ENCODE data around the gene FN3K.
A peak's percentile ranks its signal among the peaks of the same experiment; 100 is the strongest.
"Not testable (repeated sequence)": the region's sequence is repeated elsewhere in the genome, so short reads cannot be mapped to it uniquely, and the experiment has no call there.

FN3K gene

DNA sequence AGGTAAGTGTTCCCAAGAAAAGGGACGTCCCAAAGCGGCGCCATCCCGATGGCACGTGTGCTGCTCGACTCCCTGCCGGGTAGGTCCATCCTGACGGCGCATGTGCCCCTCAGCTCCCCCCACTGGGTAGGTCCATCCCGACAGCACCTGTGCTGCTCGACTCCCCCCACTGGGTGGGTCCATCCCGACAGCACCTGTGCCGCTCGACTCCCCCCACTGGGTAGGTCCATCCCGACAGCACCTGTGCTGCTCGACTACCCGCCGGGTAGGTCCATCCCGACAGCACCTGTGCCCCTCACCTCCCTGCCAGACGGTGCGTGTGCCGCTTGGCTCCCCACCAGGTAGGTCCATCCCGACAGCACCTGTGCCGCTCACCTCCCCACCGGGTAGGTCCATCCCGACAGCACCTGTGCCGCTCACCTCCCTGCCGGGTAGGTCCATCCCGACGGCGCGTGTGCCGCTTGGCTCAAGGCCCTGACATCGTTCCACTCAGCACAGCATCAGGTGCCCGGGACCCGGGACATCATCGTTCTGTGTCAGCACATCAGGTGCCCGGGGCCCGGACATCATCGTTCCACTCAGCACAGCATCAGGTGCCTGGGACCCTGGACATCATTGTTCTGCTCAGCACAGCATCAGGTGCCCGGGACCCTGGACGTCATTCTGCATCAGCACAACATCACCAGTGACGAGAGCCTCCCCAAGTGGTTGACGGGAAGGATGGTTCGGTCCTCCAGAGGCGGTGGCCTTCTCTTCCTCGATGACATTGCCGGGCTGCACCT lies 5.7 kb upstream of the FN3K start:
- intact Hi-C loops (cut with DNase I): no loop called here
- DNase-seq: peak in 1 of 10 donors; percentile 70

DNA sequence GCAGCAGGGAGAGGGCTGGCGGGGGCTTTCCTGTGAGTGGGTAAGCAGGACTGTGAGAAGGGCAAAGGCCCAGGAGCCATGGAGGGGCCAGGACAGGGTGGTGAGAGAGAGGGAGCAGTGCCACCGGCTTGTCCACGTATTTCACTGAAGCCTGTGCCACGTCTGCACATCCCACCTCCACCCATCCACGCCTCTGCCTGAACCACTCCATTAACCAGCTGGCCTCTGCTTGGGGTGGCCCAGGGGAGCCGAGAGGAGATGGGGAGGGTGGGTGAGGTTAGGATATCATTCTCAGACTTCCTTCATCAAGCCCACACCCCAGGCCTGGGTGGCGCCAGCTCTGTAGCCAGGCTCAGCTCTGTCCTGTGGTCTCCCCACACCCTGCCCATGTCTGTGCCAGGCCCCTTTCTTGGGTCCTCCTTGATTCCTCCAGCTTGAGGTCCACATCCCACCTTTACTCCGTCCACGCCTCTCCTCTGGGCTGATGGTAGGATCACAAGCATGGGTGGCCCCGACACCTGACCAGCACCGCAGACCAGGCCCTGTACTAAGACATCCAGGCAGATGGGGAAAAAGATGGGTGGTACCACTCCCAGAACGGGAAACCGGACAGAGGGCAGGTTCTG lies 3.2 kb upstream of the FN3K start:
- peak in 2 of 10 donors; percentile 49 to 66 for DNase-seq
- intact Hi-C loops (cut with DNase I): no loop called here

DNA sequence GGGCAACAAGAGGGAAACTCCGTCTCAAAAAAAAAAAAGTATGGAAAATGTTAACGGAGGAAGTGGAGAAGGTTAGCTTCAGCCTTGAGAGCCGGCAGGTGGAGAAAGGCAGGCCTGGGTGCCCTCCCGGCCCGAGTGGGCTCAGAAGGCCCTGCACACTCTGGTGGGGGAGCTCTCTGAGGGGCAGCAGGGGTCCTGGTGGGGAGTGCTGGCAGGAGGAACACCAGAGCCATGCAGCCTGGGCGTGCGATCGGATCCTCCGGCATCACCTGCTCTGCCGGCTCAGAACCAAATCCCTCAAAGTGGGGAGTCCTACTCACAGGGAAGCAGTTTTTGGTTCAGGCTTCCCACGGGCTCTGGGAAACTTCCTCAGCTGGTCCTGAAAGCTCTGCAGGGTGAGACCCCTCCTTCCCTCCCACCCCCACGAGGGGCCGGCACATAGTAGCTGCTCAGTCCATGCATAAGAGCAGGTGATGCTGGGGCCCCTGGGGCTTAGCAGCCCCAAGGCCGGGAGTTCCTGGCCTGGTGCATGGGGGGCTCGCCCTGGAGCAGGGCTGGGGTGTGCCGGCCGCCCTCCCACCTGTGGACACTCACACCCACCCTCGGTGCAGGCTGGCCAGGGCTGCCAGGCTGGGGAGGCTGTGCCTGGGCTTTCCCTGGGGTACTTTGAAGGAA lies 1.2 kb downstream of the FN3K start:
- DNase-seq: peak in 4 of 10 donors; percentile 28 to 85 (median 72)
- intact Hi-C loops (cut with DNase I): loop anchor here (5.0 kb wide), 2 partner anchors 69 to 89 kb away; partner anchors contain the start of gene WDR45B

DNA sequence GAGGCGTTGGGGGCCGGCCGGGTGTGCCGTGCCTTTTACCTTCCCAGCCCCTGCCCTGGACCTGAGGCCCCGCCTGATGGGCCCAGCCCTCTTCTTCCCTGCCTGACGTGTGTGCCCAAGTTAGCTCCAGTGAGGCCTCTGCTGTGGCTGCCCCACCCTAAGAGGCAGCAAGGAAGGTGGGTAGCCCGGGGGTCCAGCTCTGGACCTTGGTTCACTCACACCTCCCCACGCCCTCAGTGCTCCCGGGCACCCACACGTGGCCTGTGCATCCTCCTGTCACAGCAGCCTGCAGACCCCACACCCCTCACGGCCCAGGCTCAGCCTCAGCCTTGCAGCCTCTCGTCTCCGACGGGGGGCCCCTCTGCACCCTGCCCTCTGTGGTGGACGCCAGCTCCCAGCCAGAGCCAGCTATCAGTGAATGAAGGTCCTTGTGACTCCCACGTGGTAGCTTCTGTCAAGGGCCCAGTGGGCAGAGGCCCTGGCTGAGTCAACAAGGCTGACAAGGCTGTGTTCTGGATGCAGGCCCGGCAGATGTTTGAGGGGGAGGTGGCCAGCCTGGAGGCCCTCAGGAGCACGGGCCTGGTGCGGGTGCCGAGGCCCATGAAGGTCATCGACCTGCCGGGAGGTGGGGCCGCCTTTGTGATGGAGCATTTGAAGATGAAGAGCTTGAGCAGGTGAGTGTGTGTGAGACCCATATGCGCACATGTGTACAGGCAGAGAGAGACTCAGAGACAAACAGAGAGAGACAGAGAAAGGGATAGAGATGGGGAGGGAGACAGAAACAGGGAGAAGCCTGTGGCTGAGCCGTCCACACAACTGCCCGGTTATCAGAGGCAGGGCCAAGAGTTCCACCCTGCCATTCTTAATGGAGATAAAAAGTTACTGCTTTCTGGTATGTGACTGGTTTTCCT lies 2.8 kb downstream of the FN3K start:
- intact Hi-C loops (cut with DNase I): loop anchor here (5.0 kb wide), 2 partner anchors 71 to 91 kb away; partner anchors contain the start of gene WDR45B
- peak; percentile 84 to 99 (median 94) for DNase-seq

DNA sequence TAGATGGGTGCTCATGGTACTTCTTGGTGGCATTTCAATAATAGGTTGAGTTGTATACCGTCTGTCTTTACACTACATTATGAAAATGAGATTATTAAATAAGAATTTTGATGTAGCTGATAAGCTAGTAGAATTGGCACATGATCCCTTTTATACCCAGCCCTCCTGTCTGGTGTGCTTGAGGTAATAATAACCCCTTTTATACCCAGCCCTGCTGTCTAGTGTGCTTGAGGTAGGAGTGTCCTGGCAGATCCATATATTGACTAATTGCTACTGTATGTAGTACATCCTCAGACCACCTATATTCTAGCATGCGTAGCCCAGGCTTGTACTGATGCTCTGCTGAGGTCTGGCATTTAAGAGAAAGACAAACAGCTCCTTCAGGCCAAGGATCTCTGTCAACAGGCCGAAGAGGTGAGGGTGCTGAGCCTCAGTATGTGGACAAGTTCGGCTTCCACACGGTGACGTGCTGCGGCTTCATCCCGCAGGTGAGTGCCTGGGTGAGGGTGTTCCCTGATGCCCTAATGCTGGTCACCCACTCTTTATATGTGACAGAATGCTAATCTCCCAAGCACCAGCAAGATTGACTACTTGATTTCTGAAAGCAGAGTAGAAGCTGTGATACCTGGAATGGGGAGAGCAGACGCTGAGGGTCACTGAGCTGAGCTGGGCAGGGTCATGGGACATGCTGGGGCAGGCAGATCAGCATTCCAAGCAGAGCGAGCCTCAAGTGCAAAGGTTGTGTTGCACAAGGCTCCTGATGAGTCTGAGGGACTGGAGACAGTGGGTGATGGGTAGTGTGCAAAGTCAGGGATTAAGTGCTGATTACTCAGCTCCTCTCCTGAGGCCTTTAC lies 5.7 kb downstream of the FN3K start:
- intact Hi-C loops (cut with DNase I): no loop called here
- DNase-seq: peak in 3 of 10 donors; percentile 16 to 44 (median 31)

DNA sequence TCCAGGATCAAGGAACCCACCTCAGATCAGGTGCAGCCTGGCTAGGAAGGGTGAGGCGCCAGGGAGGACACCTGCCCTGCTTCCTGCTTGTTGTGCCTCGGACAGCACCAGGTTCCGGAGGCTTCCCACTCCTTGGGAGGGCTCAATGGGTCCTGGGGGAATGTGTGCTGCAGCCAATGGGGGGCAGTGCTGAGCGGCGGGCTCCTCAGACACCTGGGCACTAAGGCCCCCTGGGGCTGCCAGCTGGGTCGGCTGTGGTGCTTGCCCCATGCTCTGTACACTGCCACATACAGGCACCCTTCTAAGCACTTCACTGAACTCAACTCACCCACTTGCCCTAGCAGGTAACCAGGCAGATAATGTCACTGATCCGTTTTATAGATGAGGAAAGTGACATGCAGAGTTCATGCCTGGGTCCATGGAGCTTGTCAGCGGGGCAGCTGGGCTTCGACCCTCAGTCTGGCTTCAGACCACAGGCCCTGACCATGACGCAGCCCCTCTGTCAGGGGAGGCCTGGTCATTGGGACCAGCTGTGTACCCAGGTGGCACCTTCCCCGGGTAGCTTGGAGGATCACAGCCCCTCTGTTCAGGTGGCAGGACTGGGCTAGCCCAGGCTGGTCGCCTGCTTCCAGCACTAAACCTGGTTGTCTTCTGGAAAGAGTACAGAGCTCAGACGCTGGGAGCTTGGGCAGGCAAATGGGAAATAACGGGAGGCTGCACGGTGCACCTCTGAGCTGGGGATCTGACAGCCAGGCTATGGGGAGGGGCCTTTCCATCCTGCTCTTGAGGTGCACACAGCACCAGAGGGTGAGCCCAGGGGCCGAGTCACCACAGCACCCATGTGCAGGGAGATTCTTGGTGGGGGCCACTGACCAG lies 8.2 kb downstream of the FN3K start:
- peak in 3 of 10 donors; percentile 64 to 70 (median 64) for DNase-seq
- intact Hi-C loops (cut with DNase I): no loop called here

DNA sequence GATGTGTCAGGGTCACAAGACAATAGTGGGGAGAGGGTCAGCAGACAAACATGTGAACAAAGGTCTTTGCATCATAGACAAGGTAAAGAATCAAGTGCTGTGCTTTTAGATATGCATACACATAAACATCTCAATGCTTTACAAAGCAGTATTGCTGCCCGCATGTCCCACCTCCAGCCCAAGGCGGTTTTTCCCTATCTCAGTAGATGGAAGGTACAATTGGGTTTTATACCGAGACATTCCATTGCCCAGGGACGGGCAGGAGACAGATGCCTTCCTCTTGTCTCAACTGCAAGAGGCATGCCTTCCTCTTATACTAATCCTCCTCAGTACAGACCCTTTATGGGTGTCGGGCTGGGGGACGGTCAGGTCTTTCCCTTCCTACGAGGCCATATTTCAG lies 9.3 kb downstream of the FN3K start:
- intact Hi-C loops (cut with DNase I): not testable (repeated sequence)
- DNase-seq: peak in 2 of 10 donors; percentile 11 to 16

DNA sequence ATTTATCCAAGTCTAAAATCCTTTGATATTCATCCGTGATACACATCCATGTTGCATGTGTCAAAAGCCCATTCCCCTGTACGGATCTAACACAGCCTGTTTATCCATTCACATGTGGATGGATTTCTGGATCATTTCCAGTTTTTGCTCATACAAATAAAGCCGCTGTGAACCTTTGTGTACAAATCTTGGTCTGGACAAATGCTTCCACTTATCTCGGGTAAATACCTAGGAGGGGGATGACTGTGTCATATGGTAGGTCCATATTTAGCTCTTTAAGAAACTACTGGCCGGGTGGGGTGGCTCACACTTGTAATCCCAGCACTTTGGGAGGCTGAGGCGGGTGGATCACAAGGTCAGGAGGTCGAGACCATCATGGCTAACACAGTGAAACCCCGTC lies 10.1 kb downstream of the FN3K start:
- peak in 1 of 10 donors; percentile 7 for DNase-seq
- intact Hi-C loops (cut with DNase I): no loop called here

DNA sequence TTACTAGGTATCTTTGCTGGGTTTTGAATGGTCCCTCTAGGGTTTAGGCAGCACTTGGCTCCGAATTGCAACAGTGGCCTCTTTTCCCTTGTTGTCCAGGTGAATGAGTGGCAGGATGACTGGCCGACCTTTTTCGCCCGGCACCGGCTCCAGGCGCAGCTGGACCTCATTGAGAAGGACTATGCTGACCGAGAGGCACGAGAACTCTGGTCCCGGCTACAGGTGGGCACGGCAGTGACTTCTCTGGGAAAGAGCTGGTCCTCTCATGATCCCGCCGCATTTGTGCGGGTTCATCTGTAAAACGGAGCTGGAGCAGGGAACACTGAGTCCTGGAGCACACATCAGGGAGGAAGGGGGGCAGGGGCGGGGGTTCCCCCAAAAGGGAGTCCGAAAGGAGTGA lies 13.3 kb downstream of the FN3K start:
- intact Hi-C loops (cut with DNase I): no loop called here
- DNase-seq: peak in 2 of 10 donors; percentile 50 to 78

DNA sequence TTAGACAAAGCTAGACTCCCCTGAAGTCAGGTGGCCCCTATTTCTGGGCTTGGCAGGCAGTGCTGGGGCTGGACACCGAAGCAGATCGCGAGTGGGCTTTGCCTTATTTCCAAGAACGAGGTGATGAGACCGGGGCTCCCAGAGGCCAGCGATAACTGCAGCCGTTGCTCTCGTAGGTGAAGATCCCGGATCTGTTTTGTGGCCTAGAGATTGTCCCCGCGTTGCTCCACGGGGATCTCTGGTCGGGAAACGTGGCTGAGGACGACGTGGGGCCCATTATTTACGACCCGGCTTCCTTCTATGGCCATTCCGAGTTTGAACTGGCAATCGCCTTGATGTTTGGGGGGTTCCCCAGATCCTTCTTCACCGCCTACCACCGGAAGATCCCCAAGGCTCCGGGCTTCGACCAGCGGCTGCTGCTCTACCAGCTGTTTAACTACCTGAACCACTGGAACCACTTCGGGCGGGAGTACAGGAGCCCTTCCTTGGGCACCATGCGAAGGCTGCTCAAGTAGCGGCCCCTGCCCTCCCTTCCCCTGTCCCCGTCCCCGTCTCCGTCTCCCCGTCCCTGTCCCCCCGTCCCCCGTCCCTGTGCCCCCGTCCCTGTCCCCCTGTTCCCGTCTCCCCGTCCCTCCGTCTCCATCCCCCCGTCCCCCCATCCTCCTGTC lies 15.0 kb downstream of the FN3K start:
- DNase-seq: peak in 2 of 10 donors; percentile 77 to 84
- intact Hi-C loops (cut with DNase I): no loop called here

DNA sequence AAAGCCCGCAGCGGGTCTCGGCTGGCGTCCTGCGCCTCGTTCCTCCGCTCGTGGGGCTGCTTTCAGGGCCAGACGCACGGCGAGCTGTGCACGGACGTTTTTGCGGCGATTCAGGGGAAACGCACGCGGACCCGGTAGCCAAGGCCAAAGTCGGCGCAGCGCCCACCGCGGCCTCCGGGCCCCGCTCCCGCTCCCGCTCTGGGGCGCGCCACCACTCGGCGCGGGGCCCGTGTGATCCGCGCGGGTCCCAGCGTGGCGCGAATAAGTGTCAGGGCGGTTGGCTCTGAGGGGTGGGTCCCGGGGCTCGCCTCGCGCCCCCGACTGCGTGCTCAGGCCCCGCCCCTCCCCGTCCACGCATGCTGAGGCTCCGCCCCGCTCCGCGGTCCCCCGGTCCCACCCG lies 15.8 kb downstream of the FN3K start:
- DNase-seq: peak in 1 of 10 donors; percentile 75
- intact Hi-C loops (cut with DNase I): no loop called here

DNA sequence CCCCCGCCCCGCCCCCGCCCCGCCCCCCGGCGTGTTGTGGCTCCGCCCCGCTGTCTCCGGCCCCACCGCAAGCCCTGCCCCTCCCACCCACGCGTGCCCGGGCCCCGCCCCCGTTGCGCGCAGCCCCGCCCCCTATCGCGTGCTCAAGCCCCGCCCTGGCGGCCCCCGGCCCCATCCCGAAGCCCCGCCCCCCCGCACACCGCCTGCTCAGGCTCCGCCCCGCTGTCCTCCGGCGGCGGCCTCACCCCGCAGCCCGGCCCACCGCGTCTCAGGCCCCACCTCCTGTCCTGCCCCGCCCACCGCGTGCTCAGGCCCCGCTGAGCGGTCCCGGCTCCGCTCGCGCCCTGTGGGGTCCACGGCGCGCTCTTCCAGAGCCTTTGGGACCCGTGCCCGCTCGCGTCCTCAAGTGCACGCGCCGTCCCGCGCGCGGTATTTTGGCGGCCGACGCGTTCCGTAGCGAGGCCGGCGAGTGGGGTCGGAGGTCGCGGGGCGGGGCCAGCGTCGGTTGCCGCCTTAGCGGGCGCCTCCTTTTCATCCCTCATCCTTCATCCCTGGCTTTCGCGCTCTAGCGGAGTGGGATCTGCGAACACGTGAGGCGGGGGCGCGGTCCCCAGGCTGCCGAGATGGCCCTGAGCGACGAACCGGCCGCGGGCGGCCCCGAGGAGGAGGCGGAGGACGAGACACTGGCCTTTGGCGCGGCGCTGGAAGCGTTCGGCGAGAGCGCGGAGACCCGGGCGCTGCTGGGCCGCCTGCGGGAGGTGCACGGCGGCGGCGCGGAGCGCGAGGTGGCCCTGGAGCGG lies 16.4 kb downstream of the FN3K start, which contains the start of gene TBCD:
TSS of gene TBCD (plus strand) at position 495 of the 800 bp plus-strand sequence. CDS start at position 624, 129 bp downstream.
- intact Hi-C loops (cut with DNase I): no loop called here

DNA sequence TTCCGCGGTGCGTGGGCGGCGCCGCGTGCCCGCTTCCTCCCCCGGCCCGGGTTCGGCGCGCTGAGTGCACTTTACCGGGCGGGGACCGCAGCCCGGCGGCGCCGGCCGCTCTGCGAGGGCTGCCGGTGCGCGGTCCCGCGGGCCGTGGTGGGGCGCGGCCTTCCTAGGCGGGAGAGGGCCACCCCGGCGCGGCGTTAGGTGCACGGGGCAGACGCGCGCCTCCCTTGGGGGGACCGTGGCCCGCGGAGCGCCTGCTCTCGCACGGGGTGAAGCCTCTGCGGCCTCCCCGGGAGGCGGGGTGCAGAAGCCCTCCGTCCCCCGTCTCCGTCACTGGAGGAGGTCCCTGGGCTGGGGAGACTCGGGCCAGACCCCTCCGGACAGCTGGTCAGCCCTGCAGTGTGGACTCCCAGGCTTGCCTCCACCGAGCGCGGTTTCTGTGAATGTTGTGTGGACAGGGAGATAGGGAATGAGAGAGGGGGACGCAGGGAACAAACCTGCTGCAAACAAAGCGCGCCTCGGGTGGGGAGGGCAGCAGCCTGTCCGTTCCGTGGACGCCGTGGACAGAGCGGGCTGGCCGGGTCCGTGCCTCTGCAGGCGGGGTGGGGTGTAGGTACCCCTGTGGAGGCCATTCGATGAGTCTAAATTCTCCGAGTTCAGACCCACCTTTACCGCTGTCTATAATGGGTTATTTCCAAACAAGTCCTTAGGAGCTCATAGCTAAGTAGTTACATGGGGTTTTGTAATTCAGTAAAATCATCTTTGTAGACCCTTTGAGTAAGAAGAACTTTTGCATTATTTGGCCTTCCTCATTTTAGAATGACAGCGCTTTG lies 17.2 kb downstream of the FN3K start:
- DNase-seq: peak in 3 of 10 donors; percentile 79 to 86 (median 84)
- intact Hi-C loops (cut with DNase I): no loop called here

More for the DNA sequence above, 16.4 kb downstream of the FN3K start, which contains the start of gene TBCD:
- peak; percentile 73 to 98 (median 84) for DNase-seq

DNA sequence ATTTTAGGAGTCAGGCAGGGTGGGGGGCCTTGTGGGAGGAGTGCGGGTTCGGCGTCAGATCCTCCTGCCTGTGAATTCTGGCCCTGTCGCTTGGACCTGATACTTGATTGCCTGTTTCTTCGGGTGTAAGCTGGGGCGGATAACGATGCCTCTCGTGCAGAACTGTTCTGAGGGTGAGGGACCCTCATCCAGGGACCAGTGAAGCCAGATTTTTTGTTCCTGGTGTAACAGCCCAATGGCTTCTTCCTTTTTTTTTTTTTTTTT lies 17.7 kb downstream of the FN3K start:
- peak in 2 of 10 donors; percentile 32 to 34 for DNase-seq
- intact Hi-C loops (cut with DNase I): no loop called here

DNA sequence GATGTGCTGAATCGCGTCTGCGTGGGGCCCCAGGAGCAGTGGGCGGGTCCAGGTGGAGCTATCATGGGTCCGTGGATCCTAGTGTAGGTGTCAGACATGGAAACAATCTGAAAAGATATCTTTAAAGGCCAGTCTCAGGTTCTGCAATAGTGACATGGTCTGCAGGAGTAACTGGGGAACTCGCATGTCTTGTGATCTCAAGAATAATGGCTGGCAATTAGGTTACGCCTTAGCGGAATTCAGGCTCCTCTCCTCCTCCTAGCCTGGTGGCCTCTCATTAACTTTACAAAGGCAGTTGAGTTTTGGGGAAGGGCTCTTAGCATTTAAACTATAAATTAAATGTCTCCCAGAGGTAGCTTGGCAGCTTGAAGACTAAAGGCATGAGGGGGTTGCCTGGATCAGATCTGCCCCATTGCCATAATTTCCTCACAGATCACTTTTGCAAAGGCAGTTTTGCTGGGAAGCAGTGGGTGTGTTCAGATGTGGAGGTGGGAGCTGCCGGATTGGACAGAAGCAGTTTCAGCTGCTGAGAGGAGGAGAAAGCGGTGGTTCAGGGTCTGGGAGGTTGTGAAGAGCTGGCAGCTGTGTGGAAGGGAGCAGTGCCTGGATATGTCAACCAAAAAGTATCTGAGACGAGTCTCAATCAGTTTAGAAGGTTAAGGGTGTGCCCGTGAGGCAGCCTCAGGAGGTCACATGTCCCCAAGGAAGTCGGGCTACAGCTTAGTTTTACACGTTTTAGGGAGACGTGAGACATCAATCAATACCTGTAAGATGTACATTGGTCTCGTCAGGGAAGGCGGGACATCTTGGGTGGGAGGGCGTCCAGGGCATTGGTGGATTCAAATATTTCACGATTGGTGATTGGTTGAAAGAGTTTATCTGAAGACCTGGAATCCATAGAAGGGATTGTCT lies 19.1 kb downstream of the FN3K start:
- peak in 2 of 10 donors; percentile 83 to 89 for DNase-seq
- intact Hi-C loops (cut with DNase I): no loop called here
